Measurements from ENCODE around the gene ADGRL3. TPM values are rescaled to one million over a fixed set of nuclear protein-coding genes. Genes with fewer than 3 reads are reported as not detected.

ADGRL3 gene
- polyA plus RNA-seq, 5 donors: 11.6 to 20.6 (median 19.9) TPM

GRCh38 chr4:62093735-62094134, 893.6 kb downstream of the ADGRL3 start:
- no peak for DNase-seq

- no peak for DNase-seq
Observed at GRCh38 chr4:62096881-62097280, 896.8 kb downstream of the ADGRL3 start.

- peak in 1 of 2 donors; percentile 20 for DNase-seq
Observed at GRCh38 chr4:62115216-62115615, 915.1 kb downstream of the ADGRL3 start.

- DNase-seq: no peak
Observed at GRCh38 chr4:62117886-62118285, 917.8 kb downstream of the ADGRL3 start.

- no peak for DNase-seq
Observed at GRCh38 chr4:62118558-62118957, 918.4 kb downstream of the ADGRL3 start.

- DNase-seq: no peak
Observed at GRCh38 chr4:62119195-62119594, 919.1 kb downstream of the ADGRL3 start.

GRCh38 chr4:62126064-62126732, 926.1 kb downstream of the ADGRL3 start:
- no peak for DNase-seq

Data from right lung (tissue), 5 donors.